Loucy (cell line): Measurements from ENCODE around the gene HASPIN.

Experiments
- EZH2phosphoT487 ChIP-seq: fragments of 200-600 bp; IDR thresholded peaks from 2 replicates; pipeline ENCODE4 v1.6.1; 2018; ENCODE audit warnings: antibody characterized with exemption, mild to moderate bottlenecking, moderate library complexity, borderline replicate concordance
- TF ChIP-seq, protein P1 (sequence below): fragments of 200-600 bp; sonication (generic); conservative IDR thresholded peaks from 2 replicates; pipeline ENCODE4 v1.5.1; 2014; ENCODE audit warnings: mild to moderate bottlenecking, antibody characterized with exemption, low read length

DNA sequence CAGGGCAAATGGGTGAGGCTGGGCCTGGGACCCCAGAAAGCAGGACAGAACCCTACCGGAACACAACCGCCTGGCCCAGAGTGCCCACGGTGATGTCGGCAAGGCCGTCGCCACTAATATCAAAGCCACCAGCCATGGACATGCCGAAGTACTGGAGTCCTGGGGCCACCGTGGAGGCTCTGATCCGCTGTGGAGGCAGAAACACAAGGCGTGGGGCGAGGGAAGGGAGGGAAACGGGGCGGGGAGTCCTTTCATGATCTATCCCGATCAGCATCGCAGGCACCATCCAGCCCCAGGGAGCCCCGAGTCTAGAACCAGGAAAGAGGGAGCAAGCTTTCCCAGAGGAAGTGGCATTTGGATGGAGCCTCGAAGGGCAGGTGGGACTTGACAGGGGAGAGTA, 26.6 kb downstream of the HASPIN start:
- TF ChIP-seq, protein P1, sequence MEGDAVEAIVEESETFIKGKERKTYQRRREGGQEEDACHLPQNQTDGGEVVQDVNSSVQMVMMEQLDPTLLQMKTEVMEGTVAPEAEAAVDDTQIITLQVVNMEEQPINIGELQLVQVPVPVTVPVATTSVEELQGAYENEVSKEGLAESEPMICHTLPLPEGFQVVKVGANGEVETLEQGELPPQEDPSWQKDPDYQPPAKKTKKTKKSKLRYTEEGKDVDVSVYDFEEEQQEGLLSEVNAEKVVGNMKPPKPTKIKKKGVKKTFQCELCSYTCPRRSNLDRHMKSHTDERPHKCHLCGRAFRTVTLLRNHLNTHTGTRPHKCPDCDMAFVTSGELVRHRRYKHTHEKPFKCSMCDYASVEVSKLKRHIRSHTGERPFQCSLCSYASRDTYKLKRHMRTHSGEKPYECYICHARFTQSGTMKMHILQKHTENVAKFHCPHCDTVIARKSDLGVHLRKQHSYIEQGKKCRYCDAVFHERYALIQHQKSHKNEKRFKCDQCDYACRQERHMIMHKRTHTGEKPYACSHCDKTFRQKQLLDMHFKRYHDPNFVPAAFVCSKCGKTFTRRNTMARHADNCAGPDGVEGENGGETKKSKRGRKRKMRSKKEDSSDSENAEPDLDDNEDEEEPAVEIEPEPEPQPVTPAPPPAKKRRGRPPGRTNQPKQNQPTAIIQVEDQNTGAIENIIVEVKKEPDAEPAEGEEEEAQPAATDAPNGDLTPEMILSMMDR = no peak
- TF ChIP-seq EZH2phosphoT487 = no peak
